Hepatocyte (in vitro differentiated cells): ENCODE data around the gene CPNE1.

ENCODE experiments used
- CTCF ChIP-seq: fragments of 200-600 bp; sonication (generic); IDR thresholded peaks from 2 replicates; pipeline ENCODE4 v1.5.1; 2016; ENCODE audit warnings: antibody characterized with exemption, mild to moderate bottlenecking; ENCODE audit not compliant: poor library complexity
- EZH2 ChIP-seq: fragments of 200-600 bp; sonication (generic); IDR thresholded peaks from 2 replicates; pipeline ENCODE4 v1.6.1; 2016; ENCODE audit warnings: antibody characterized with exemption, mild to moderate bottlenecking, borderline replicate concordance

GRCh38 chr20:35661908-35662307 is 2.8 kb downstream of the CPNE1 start:
- TF ChIP-seq CTCF (no peak), EZH2 (no peak)
